ENCODE measurements around the gene SUSD2.

DNA sequence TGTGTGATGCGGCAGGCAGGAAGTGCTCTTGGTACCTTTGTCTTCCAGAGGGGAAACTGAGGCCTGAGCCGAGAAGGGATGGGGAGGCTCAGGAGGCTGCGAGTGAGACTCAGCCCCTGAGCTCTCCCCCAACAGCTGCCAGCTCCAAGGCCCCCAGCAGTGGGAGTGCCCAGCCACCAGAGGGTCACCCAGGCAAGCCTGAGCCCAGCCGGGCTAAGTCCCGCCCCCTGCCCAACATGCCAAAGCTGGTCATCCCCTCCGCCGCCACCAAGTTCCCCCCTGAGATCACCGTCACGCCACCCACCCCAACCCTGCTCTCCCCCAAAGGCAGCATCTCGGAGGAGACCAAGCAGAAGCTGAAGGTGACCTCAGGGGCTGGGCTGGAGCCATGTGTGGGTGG, 3.8 kb upstream of the SUSD2 start:
- TF ChIP-seq SP1 (IDR thresholded peaks at IDR 0.05) (no peak), YY1 (IDR thresholded peaks at IDR 0.05) (no peak), FOXA1 (IDR thresholded peaks at IDR 0.05) (no peak), JUND (IDR thresholded peaks at IDR 0.05) (no peak), TAF1 (conservative IDR thresholded peaks at IDR 0.05) (no peak), RXRA (IDR thresholded peaks at IDR 0.05) (no peak), HNF4A (conservative IDR thresholded peaks at IDR 0.05) (no peak), NR2F2 (IDR thresholded peaks at IDR 0.05) (no peak), GABPA (IDR thresholded peaks at IDR 0.05 in 1 of 2, conservative IDR thresholded peaks at IDR 0.05 in 1 of 2) (no peak)
- TF ChIP-seq, protein P1, sequence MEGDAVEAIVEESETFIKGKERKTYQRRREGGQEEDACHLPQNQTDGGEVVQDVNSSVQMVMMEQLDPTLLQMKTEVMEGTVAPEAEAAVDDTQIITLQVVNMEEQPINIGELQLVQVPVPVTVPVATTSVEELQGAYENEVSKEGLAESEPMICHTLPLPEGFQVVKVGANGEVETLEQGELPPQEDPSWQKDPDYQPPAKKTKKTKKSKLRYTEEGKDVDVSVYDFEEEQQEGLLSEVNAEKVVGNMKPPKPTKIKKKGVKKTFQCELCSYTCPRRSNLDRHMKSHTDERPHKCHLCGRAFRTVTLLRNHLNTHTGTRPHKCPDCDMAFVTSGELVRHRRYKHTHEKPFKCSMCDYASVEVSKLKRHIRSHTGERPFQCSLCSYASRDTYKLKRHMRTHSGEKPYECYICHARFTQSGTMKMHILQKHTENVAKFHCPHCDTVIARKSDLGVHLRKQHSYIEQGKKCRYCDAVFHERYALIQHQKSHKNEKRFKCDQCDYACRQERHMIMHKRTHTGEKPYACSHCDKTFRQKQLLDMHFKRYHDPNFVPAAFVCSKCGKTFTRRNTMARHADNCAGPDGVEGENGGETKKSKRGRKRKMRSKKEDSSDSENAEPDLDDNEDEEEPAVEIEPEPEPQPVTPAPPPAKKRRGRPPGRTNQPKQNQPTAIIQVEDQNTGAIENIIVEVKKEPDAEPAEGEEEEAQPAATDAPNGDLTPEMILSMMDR (IDR thresholded peaks at IDR 0.05; ENCODE audit: low read depth, low read length, missing input control) = no peak
- TF ChIP-seq, protein P2, sequence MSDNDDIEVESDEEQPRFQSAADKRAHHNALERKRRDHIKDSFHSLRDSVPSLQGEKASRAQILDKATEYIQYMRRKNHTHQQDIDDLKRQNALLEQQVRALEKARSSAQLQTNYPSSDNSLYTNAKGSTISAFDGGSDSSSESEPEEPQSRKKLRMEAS (IDR thresholded peaks at IDR 0.05) = no peak
- TF ChIP-seq, protein P3, sequence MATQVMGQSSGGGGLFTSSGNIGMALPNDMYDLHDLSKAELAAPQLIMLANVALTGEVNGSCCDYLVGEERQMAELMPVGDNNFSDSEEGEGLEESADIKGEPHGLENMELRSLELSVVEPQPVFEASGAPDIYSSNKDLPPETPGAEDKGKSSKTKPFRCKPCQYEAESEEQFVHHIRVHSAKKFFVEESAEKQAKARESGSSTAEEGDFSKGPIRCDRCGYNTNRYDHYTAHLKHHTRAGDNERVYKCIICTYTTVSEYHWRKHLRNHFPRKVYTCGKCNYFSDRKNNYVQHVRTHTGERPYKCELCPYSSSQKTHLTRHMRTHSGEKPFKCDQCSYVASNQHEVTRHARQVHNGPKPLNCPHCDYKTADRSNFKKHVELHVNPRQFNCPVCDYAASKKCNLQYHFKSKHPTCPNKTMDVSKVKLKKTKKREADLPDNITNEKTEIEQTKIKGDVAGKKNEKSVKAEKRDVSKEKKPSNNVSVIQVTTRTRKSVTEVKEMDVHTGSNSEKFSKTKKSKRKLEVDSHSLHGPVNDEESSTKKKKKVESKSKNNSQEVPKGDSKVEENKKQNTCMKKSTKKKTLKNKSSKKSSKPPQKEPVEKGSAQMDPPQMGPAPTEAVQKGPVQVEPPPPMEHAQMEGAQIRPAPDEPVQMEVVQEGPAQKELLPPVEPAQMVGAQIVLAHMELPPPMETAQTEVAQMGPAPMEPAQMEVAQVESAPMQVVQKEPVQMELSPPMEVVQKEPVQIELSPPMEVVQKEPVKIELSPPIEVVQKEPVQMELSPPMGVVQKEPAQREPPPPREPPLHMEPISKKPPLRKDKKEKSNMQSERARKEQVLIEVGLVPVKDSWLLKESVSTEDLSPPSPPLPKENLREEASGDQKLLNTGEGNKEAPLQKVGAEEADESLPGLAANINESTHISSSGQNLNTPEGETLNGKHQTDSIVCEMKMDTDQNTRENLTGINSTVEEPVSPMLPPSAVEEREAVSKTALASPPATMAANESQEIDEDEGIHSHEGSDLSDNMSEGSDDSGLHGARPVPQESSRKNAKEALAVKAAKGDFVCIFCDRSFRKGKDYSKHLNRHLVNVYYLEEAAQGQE (IDR thresholded peaks at IDR 0.05) = no peak
